ENCODE results near the gene RTN4R.

DNA sequence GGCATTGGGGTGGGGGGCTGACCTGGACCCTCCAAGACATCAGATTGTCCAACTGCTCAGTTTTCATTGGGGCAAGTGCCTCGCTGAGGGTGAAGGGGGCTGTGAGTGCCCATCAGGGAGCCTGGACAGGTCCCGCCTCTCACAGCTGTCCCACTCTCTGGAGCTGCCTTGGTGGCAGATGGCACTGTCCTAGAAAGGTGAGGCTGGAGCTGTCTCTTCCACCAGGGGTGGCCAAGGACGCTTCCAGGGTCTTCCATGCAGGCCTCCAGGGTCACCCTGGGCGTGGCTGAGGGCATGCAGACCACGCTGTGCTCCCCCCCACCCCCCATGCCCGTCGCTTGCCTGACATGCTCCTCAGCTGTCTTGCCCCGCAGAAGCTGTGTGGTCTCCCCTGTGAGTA is 63.8 kb downstream of the RTN4R start:
- TF ChIP-seq CTCF (tag by site-specific recombination; IDR thresholded peaks at IDR 0.05) (no peak), SP2 (tag by site-specific recombination; IDR thresholded peaks at IDR 0.05) (peak; percentile 7; the same call in 1 of the 2 replicates), ZNF580 (tag by site-specific recombination; IDR thresholded peaks at IDR 0.05) (no peak)
- TF ChIP-seq, protein P1, sequence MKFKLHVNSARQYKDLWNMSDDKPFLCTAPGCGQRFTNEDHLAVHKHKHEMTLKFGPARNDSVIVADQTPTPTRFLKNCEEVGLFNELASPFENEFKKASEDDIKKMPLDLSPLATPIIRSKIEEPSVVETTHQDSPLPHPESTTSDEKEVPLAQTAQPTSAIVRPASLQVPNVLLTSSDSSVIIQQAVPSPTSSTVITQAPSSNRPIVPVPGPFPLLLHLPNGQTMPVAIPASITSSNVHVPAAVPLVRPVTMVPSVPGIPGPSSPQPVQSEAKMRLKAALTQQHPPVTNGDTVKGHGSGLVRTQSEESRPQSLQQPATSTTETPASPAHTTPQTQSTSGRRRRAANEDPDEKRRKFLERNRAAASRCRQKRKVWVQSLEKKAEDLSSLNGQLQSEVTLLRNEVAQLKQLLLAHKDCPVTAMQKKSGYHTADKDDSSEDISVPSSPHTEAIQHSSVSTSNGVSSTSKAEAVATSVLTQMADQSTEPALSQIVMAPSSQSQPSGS (tag by site-specific recombination; IDR thresholded peaks at IDR 0.05; ENCODE audit: low read depth): no peak
- TF ChIP-seq, protein P2, sequence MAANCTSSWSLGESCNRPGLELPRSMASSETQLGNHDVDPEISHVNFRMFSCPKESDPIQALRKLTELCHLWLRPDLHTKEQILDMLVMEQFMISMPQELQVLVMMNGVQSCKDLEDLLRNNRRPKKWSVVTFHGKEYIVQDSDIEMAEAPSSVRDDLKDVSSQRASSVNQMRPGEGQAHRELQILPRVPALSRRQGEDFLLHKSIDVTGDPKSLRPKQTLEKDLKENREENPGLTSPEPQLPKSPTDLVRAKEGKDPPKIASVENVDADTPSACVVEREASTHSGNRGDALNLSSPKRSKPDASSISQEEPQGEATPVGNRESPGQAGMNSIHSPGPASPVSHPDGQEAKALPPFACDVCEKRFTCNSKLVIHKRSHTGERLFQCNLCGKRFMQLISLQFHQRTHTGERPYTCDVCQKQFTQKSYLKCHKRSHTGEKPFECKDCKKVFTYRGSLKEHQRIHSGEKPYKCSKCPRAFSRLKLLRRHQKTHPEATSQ (tag by site-specific recombination; IDR thresholded peaks at IDR 0.05): no peak

Data from HEK293 (cell line).